Keratinocyte (primary cell): ENCODE results near the gene ITPK1.

Experiments
- CTCF ChIP-seq, 3 experiments: IDR thresholded peaks in 1 of 3; conservative IDR thresholded peaks in 1 of 3; optimal IDR thresholded peaks in 1 of 3; 2 replicates in 2 of 3; 3 replicates in 1 of 3; pipeline versions ENCODE3 to v1.5.1; 2011; ENCODE audit warnings: low read length in 3 of 3, mild to moderate bottlenecking in 3 of 3, moderate library complexity in 2 of 3, control low read depth in 1 of 3, inconsistent platforms in 1 of 3; ENCODE audit not compliant: insufficient read depth in 2 of 3; ENCODE audit errors: extremely low read depth in 1 of 3
- EZH2 ChIP-seq: IDR thresholded peaks from one replicate; pipeline ENCODE4 v1.6.1; 2012; ENCODE audit warnings: inconsistent platforms, mild to moderate bottlenecking, low read length, moderate library complexity

GRCh38 chr14:93047661-93048060 lies 68.1 kb downstream of the ITPK1 start:
- TF ChIP-seq CTCF (optimal IDR thresholded peaks at IDR 0.05 in 1 of 3, IDR thresholded peaks at IDR 0.05 in 1 of 3, conservative IDR thresholded peaks at IDR 0.05 in 1 of 3; ENCODE audit: extremely low read depth in 1 of 3, insufficient read depth in 2 of 3, low read length in 3 of 3) (no peak), EZH2 (no peak)
